Measurements from ENCODE around the gene SLC18A3.

Gene SLC18A3

GRCh38 chr10:49651039-49651835 is 41.1 kb downstream of the SLC18A3 start:
- no peak for DNase-seq (ENCODE audit: low read depth, low spot score)

GRCh38 chr10:49651917-49652316 is 41.8 kb downstream of the SLC18A3 start:
- DNase-seq (ENCODE audit: low read depth, low spot score): no peak

DNA sequence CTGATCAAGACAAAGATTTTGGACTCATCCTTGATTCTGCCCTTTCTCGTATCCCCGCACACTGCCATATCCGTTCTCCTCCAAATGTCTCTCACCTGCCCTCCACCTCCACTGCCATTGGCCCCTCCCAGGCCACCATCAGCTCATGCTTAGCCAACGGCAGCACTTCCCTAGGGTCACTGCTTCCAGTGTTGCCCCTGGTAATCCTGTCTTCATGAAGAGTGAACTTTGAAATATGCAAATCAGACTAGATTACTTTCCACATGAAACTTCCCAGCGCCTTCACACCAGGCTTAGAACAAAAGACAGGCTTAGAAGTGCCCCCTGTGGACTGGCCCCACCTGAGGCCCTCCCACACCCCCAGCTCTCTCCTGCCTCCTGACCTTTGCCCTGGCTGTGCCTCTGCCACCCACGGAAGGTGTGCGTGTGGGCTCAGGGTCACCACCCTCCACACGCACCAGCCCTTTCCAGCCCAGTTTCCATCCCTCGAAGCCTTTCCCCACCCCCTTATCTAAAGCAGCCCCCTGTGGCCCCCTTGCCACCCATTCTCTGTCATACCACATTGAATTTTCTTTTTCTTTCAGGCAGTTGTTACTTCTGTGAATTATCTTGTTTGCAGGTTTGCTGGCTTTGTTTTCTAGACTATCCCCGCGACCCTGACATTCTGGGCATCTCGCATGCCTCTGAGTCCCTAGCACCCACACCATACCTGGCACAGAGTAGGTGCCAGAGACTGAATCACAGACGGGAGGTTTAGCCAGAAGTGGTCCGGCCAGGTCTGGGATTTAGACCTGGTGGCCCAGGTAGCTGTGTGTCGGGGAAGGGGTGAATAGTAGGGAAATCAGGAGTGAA is 42.5 kb downstream of the SLC18A3 start:
- no peak for DNase-seq (ENCODE audit: low read depth, low spot score)

GRCh38 chr10:49653273-49653929 is 43.3 kb downstream of the SLC18A3 start:
- no peak for DNase-seq (ENCODE audit: low read depth, low spot score)

DNA sequence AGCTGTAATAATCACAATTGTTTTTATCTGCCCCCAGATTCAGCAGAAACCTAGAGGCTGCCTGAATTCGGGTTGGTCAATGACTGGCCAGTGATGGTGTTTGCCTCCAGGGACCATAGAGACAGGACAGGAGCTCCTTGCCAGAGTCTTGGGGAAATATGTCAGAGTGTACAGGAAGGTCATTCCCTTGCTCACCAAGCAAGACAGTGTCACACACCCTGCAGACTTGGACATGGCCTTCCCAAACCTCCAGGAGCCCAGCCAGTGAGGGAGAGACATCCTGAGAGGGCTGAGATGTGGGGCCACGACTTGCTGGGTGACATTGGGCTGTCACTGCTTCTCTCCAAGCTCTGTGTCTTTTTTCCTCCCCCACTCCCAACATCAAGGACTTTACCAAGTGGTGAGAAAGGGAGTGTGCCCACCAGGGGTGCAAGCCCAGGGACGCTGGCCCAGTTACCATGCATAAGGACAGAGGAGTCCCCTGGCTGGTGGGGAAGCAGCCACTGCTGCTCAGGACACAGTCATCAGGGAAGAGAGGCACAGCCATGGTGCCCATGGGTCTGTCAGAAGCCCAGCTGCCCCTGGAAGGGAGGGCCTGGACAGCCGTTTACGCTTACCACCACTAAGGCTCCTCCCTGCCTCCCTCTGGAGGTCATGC is 44.1 kb downstream of the SLC18A3 start:
- no peak for DNase-seq (ENCODE audit: low read depth, low spot score)

DNA sequence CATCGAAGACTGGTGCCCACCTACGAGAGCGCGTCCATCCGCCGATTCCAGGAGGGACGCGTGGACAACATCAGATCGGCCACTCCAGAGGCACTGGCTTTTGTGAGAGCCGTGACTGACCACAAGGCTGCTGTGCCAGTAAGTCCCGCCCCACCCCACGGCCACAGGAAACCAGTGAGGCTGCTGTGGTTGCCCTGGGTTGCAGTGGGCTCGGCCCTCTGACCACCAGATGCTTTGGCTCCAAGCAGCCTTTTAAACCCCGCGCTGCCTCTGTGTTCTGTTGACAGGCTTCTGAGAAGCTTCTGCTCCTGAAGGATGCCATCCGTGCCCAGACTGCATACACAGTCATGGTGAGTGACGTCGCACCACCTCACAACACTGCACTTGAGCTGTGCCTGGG is 45.0 kb downstream of the SLC18A3 start:
- DNase-seq (ENCODE audit: low read depth, low spot score): no peak

DNA sequence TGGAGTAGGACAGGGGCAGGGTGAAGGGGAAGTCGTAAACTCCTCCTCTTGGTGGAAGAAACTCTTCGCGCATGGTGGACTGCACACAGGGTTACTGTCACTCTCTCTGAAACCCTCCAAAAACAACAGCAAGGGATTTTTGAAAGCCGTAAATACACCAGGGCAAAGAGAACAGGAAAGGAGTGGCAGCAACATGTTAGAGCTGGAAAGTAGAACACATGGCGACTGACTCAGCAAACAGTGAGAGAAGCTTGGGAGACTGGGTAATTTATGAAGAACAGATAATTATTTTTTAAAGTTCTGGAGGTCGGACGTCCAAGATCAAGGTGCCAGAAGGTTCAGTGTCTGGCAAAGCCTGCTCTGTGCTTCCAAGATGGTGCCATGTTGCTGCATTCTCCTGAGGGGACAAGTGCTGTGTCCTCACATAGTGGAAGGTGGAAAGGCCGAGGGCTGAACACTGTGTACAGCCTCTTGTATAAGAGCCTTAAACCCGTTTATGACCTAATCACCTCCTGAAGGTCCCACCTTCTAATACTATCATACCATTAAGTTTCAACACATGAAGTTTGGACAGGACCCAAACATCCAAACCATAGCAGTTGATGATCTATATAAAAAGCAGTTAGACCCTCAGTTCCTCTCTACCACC is 46.9 kb downstream of the SLC18A3 start:
- DNase-seq (ENCODE audit: low read depth, low spot score): no peak

GRCh38 chr10:49657606-49658005 is 47.5 kb downstream of the SLC18A3 start:
- no peak for DNase-seq (ENCODE audit: low read depth, low spot score)

DNA sequence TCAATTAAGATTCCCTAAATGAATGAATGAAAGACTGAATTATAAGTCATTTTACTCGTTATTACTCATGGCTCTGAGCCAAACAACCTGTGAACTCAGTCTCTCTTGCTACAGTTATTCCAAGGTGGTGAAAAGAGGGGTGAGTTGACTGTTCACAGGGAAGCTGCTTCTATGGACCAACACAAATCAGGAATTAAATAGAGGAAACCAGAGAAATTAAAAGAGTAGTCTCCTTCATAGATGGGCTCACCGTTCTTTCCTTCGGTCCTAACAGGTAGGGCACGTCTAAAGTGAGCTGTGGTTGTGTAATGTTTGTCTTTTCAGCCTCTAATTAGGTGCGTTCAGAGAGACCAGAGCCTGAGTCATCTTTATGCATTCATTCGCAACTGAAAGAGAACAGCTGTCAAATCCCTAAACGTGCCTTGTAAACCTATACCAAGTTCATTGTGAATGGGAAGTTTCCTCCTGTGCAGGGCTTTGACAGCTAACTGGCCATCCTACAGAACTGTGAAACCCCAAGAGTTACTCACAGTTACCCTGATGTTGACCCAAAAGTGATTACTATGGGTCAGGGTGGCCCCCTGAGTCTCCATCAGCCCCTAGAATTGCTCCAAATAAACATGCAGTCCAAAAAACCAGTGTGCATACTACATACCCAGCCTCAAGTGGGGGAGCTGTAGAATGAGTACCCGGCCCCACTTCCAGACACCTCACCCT is 51.2 kb downstream of the SLC18A3 start:
- no peak for DNase-seq (ENCODE audit: low read depth, low spot score)
